GM23338 (cell line): Measurements from ENCODE around the gene CIAO1.

Experiments
- CTCF ChIP-seq, 2 experiments: fragments of 200-600 bp in 1 of 2; sonication (generic) in 1 of 2; conservative IDR thresholded peaks; 2 replicates each; pipeline versions ENCODE4 v1.5.1 to v1.6.1; 2016 to 2017; ENCODE audit warnings: antibody characterized with exemption in 2 of 2, low read depth in 2 of 2, mild to moderate bottlenecking in 2 of 2, moderate library complexity in 1 of 2
- EZH2 ChIP-seq: fragments of 200-600 bp; sonication (generic); IDR thresholded peaks from one replicate; pipeline ENCODE4 v1.8.0; 2017; ENCODE audit warnings: antibody characterized with exemption, mild to moderate bottlenecking, low read depth; ENCODE audit not compliant: unreplicated experiment

GRCh38 chr2:96248624-96249023, 17.4 kb upstream of the CIAO1 start:
- TF ChIP-seq EZH2: no peak
- TF ChIP-seq CTCF (conservative IDR thresholded peaks at IDR 0.05; ENCODE audit: low read depth in 2 of 2): no peak
